ENCODE results near the gene PUS1. TPM values are rescaled to one million over a fixed set of nuclear protein-coding genes. Genes with fewer than 3 reads are reported as not detected.

PUS1 gene
- total RNA-seq, 1 experiment from 2014 or later: 74.0 TPM

- TF ChIP-seq EZH2phosphoT487 (IDR thresholded peaks at IDR 0.05; ENCODE audit: borderline replicate concordance, low read length): no peak
- no peak for TF ChIP-seq CTCF (conservative IDR thresholded peaks at IDR 0.05; ENCODE audit: low read depth, low read length)
- TF ChIP-seq EZH2 (IDR thresholded peaks at IDR 0.05; ENCODE audit: low read length, unreplicated experiment): no peak
- Histone ChIP-seq H4K20me1 (ENCODE audit: low read length) (0 out of 2 replicates have a peak, but pooled peaks cover 5% of the 10 kb centered on the region), H3F3A (ENCODE audit: low read length, unreplicated experiment) (no peaks in the 10 kb centered on the region), H3K36me3 (ENCODE audit: low read depth, low read length) (peaks cover 55% of the 10 kb centered on the region), H3K9me3 (ENCODE audit: low read length) (no peaks in the 10 kb centered on the region), H3K27me3 (ENCODE audit: low read length) (no peaks in the 10 kb centered on the region), H3K4me3 (ENCODE audit: low read length) (no peak overlapping the region), H3K9ac (ENCODE audit: low read length) (no peak overlapping the region), H2AFZ (ENCODE audit: low read length) (no peak overlapping the region), H3K27ac (ENCODE audit: low read length) (no peak overlapping the region), H3K9me2 (replicated peaks; ENCODE audit: low read length) (no peaks in the 10 kb centered on the region), H3K79me2 (ENCODE audit: low read length) (no peaks in the 10 kb centered on the region), H3K4me1 (ENCODE audit: insufficient read depth, low read length) (no peaks in the 10 kb centered on the region), H3K4me2 (ENCODE audit: low read length) (no peak overlapping the region)
- intact Hi-C loops (cut with micrococcal nuclease): no loop called here
- DNase-seq: no peak
- ATAC-seq: no peak
- BruUV-seq (replicated peaks): no TSS peak
- POLR2A ChIA-PET (ENCODE audit: unreplicated experiment): no interaction called here
- CTCF ChIA-PET: no interaction called here
These were observed 65.5 kb downstream of the PUS1 start for GRCh38 chr12:131994589-131994988.

Other genes starting within 250 kb of the PUS1 start
- gene SFSWAP, start 218.2 kb upstream of the PUS1 start, total RNA-seq (2014; rRNA removed): 57.5 and 64.3 TPM in 2 replicates
- 30.2 and 31.8 TPM in 2 replicates for gene MMP17, start 100.9 kb upstream of the PUS1 start, total RNA-seq (2014; rRNA removed)
- gene ULK1, start 34.7 kb upstream of the PUS1 start, total RNA-seq (2014; rRNA removed): 15.7 and 29.5 TPM in 2 replicates
- gene EP400, start 20.7 kb downstream of the PUS1 start, total RNA-seq (2014; rRNA removed): 20.2 and 30.5 TPM in 2 replicates
- gene DDX51, start 215.0 kb downstream of the PUS1 start, total RNA-seq (2014; rRNA removed): 26.7 and 37.9 TPM in 2 replicates
- 44.4 and 48.3 TPM in 2 replicates for gene NOC4L, start 215.2 kb downstream of the PUS1 start, total RNA-seq (2014; rRNA removed)